NB4 (cell line): ENCODE measurements around the gene PSMC2.

ENCODE experiments used
- DNase-seq: peaks from one replicate; pipeline ENCODE4 v3.0.0; 2010; ENCODE audit warnings: low read depth
- H3K4me3 ChIP-seq: one replicate; pipeline ENCODE4 v1.5.1; 2011; ENCODE audit warnings: mild to moderate bottlenecking, low read depth, low read length, moderate library complexity
- CTCF ChIP-seq: IDR thresholded peaks from one replicate; pipeline ENCODE4 v1.5.1; 2012; ENCODE audit warnings: low read depth, low read length
- MAX ChIP-seq: IDR thresholded peaks from 2 replicates; pipeline ENCODE4 v1.6.1; 2011; ENCODE audit warnings: low read depth, low read length
- MYC ChIP-seq: IDR thresholded peaks from 2 replicates; pipeline ENCODE4 v1.6.1; 2011; ENCODE audit warnings: low read depth, low read length
- POLR2A ChIP-seq: IDR thresholded peaks from 2 replicates; pipeline ENCODE4 v1.6.1; 2011; ENCODE audit warnings: mild to moderate bottlenecking; ENCODE audit not compliant: insufficient read length; ENCODE audit errors: extremely low read depth

PSMC2 gene

GRCh38 chr7:103314852-103315251 lies 32.6 kb upstream of the PSMC2 start:
- no peak for TF ChIP-seq MYC
- no peak for TF ChIP-seq POLR2A

GRCh38 chr7:103316380-103316941 lies 31.0 kb upstream of the PSMC2 start:
- TF ChIP-seq POLR2A (no peak), CTCF (no peak), MYC (no peak), MAX (no peak)
- no peak overlapping the region for H3K4me3 ChIP-seq
- no peak for DNase-seq

More at GRCh38 chr7:103314852-103315251, 32.6 kb upstream of the PSMC2 start:
- DNase-seq = no peak
- no peak overlapping the region for H3K4me3 ChIP-seq

GRCh38 chr7:103317009-103317408 lies 30.4 kb upstream of the PSMC2 start:
- H3K4me3 ChIP-seq = no peak overlapping the region
- DNase-seq = no peak
- TF ChIP-seq CTCF (no peak), MAX (no peak), MYC (no peak), POLR2A (no peak)

- no peak for DNase-seq
- TF ChIP-seq POLR2A = no peak
- TF ChIP-seq MYC = no peak
- TF ChIP-seq MAX = no peak
- TF ChIP-seq CTCF = no peak
- H3K4me3 ChIP-seq = no peak overlapping the region
Observed at GRCh38 chr7:103325744-103326143, 21.7 kb upstream of the PSMC2 start.

GRCh38 chr7:103336761-103337160 lies 10.7 kb upstream of the PSMC2 start:
- DNase-seq = peak; percentile 65
- TF ChIP-seq POLR2A (no peak), MYC (no peak), MAX (no peak), CTCF (no peak)

GRCh38 chr7:103338864-103339263 lies 8.6 kb upstream of the PSMC2 start:
- no peak for TF ChIP-seq CTCF
- TF ChIP-seq MYC = no peak
- TF ChIP-seq POLR2A = no peak
- TF ChIP-seq MAX = no peak
- DNase-seq = no peak
- no peak overlapping the region for H3K4me3 ChIP-seq

More at GRCh38 chr7:103336761-103337160, 10.7 kb upstream of the PSMC2 start:
- H3K4me3 ChIP-seq = no peak overlapping the region
